WTC11 (cell line): ENCODE data around the gene MFAP3. TPM values are rescaled to one million over a fixed set of nuclear protein-coding genes. Genes with fewer than 3 reads are reported as not detected.

ENCODE experiments used
- ATAC-seq: fragments of 200-7000 bp; cut with Tn5 transposase; 2 replicates; pipeline ENCODE4 v1.10.0; 2021; ENCODE audit warnings: mild to moderate bottlenecking, moderate library complexity
- CTCF ChIA-PET: fragments of 300-600 bp; sonication (Branson Sonifier 250); formaldehyde crosslinking; loops from one replicate; lab custom pipeline; 2021; ENCODE audit warnings: antibody characterized with exemption; lab: Charles Lee
- POLR2A ChIA-PET: fragments of 350-600 bp; sonication (Branson Sonifier 250); formaldehyde crosslinking; loops from one replicate; lab custom pipeline; 2021; ENCODE audit warnings: antibody characterized with exemption; lab: Charles Lee
- DNase-seq: peaks from one replicate; pipeline ENCODE4 v3.0.0; 2021; ENCODE audit warnings: low spot score
- H3K27ac Mint-ChIP-seq: 2 replicates; pipeline ENCODE4 v1.8.0; 2021; ENCODE audit warnings: mixed read lengths
- H3K27me3 Mint-ChIP-seq: 2 replicates; pipeline ENCODE4 v1.8.0; 2021; ENCODE audit warnings: low read depth, mild to moderate bottlenecking, moderate library complexity, mixed read lengths
- H3K36me3 Mint-ChIP-seq: 2 replicates; pipeline ENCODE4 v1.8.0; 2021; ENCODE audit warnings: mixed read lengths
- H3K4me1 Mint-ChIP-seq: 2 replicates; pipeline ENCODE4 v1.8.0; 2022; ENCODE audit warnings: mixed read lengths
- H3K4me3 Mint-ChIP-seq: 2 replicates; pipeline ENCODE4 v1.8.0; 2021; ENCODE audit warnings: mild to moderate bottlenecking, moderate library complexity, mixed read lengths
- H3K9me3 Mint-ChIP-seq: 2 replicates; pipeline ENCODE4 v1.8.0; 2021; ENCODE audit warnings: mixed read lengths
- ARID4B ChIP-seq: sonication (generic); formaldehyde crosslinking; IDR thresholded peaks from 2 replicates; pipeline ENCODE4 v1.8.0; 2023; ENCODE audit warnings: missing genetic modification reagents, mild to moderate bottlenecking, borderline replicate concordance
- ATF1 ChIP-seq: sonication (generic); formaldehyde crosslinking; IDR thresholded peaks from 2 replicates; pipeline ENCODE4 v1.8.1; 2023; ENCODE audit warnings: mild to moderate bottlenecking, moderate library complexity, missing genetic modification reagents
- CREM ChIP-seq: sonication (generic); formaldehyde crosslinking; IDR thresholded peaks from 2 replicates; pipeline ENCODE4 v1.8.1; 2022; ENCODE audit warnings: mild to moderate bottlenecking, missing genetic modification reagents, moderate library complexity
- EMX1 ChIP-seq: fragments of 250-450 bp; sonication (Bioruptor Pico); IDR thresholded peaks from 2 replicates; pipeline ENCODE4 v1.8.0; 2021; ENCODE audit warnings: mild to moderate bottlenecking
- FOXP4 ChIP-seq: sonication (generic); formaldehyde crosslinking; IDR thresholded peaks from 2 replicates; pipeline ENCODE4 v1.8.0; 2022; ENCODE audit warnings: mild to moderate bottlenecking, missing genetic modification reagents
- GABPB1 ChIP-seq: sonication (generic); formaldehyde crosslinking; IDR thresholded peaks from 2 replicates; pipeline ENCODE4 v1.8.1; 2023; ENCODE audit warnings: mild to moderate bottlenecking, missing genetic modification reagents
- HMGA2 ChIP-seq: fragments of 250-450 bp; sonication (Bioruptor Pico); IDR thresholded peaks from 2 replicates; pipeline ENCODE4 v1.4.0; 2021; ENCODE audit warnings: mild to moderate bottlenecking, moderate library complexity
- HMGXB4 ChIP-seq: sonication (generic); formaldehyde crosslinking; IDR thresholded peaks from 2 replicates; pipeline ENCODE4 v1.8.1; 2023; ENCODE audit warnings: mild to moderate bottlenecking, moderate library complexity, missing genetic modification reagents
- RORB ChIP-seq: fragments of 250-450 bp; sonication (Bioruptor Pico); IDR thresholded peaks from 2 replicates; pipeline ENCODE4 v1.9.0; 2021; ENCODE audit warnings: mild to moderate bottlenecking
- SMAD3 ChIP-seq: sonication (generic); formaldehyde crosslinking; IDR thresholded peaks from 2 replicates; pipeline ENCODE4 v1.8.0; 2022; ENCODE audit warnings: missing genetic modification reagents, mild to moderate bottlenecking, borderline replicate concordance
- SMAD4 ChIP-seq: sonication (generic); formaldehyde crosslinking; IDR thresholded peaks from 2 replicates; pipeline ENCODE4 v1.8.0; 2022; ENCODE audit warnings: mild to moderate bottlenecking, missing genetic modification reagents
- TEAD4 ChIP-seq: sonication (generic); formaldehyde crosslinking; IDR thresholded peaks from 2 replicates; pipeline ENCODE4 v1.8.0; 2022; ENCODE audit warnings: mild to moderate bottlenecking, missing genetic modification reagents
- ZBTB21 ChIP-seq: sonication (generic); formaldehyde crosslinking; IDR thresholded peaks from 2 replicates; pipeline ENCODE4 v1.8.1; 2023; ENCODE audit warnings: mild to moderate bottlenecking, missing genetic modification reagents, borderline replicate concordance
- ZMAT4 ChIP-seq: fragments of 250-450 bp; sonication (Bioruptor Pico); IDR thresholded peaks from 2 replicates; pipeline ENCODE4 v1.9.0; 2021; ENCODE audit warnings: mild to moderate bottlenecking
- ZNF416 ChIP-seq: fragments of 250-450 bp; sonication (Bioruptor Pico); IDR thresholded peaks from 2 replicates; pipeline ENCODE4 v1.9.0; 2021; ENCODE audit warnings: mild to moderate bottlenecking, inconsistent platforms
- ZNF423 ChIP-seq: fragments of 250-450 bp; sonication (Bioruptor Pico); IDR thresholded peaks from 2 replicates; pipeline ENCODE4 v2.1.2; 2022; ENCODE audit warnings: mild to moderate bottlenecking, moderate library complexity
- ZNF512 ChIP-seq: sonication (generic); formaldehyde crosslinking; IDR thresholded peaks from 2 replicates; pipeline ENCODE4 v1.8.1; 2022; ENCODE audit warnings: missing genetic modification reagents, borderline replicate concordance
- total RNA-seq: library from RNA; stranded (reverse); gene quantifications from 3 replicates; pipeline ENCODE4 v1.2.3, GENCODE V29; 2021
- TF ChIP-seq, protein P1 (sequence below): fragments of 250-450 bp; sonication (Bioruptor Pico); IDR thresholded peaks from 2 replicates; pipeline ENCODE4 v2.1.2; 2022; ENCODE audit warnings: mild to moderate bottlenecking, moderate library complexity
- TF ChIP-seq, protein P2 (sequence below): fragments of 250-450 bp; sonication (Bioruptor Pico); conservative IDR thresholded peaks from 2 replicates; pipeline ENCODE4 v1.9.0; 2021; ENCODE audit warnings: mild to moderate bottlenecking
- TF ChIP-seq, protein P3 (sequence below): fragments of 250-450 bp; sonication (Bioruptor Pico); IDR thresholded peaks from 2 replicates; pipeline ENCODE4 v1.9.0; 2021; ENCODE audit warnings: mild to moderate bottlenecking

MFAP3 gene
- total RNA-seq, 1 experiment from 2014 or later = 20.0 TPM

DNA sequence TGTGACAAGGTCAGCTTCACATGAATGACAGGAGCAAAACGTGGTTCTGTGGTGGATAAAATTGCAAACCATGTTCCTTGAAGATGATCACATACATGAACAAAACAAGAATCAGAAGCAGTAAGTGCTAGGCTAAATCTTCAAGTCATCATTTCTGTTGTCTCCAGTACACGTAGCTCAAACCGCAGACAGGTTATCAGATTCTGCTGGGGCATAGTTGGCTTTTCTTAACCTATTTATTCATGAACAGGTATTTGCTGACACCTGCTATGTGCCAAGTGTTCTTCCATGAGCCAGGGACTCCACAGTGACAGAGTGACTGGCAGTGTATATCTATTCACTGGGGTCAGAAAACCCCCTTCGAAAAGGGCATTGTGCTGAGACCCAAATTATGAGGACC lies 20.8 kb downstream of the MFAP3 start:
- TF ChIP-seq SMAD4 (CRISPR knock-in tag) = no peak
- TF ChIP-seq FOXP4 = no peak
- TF ChIP-seq, protein P1, sequence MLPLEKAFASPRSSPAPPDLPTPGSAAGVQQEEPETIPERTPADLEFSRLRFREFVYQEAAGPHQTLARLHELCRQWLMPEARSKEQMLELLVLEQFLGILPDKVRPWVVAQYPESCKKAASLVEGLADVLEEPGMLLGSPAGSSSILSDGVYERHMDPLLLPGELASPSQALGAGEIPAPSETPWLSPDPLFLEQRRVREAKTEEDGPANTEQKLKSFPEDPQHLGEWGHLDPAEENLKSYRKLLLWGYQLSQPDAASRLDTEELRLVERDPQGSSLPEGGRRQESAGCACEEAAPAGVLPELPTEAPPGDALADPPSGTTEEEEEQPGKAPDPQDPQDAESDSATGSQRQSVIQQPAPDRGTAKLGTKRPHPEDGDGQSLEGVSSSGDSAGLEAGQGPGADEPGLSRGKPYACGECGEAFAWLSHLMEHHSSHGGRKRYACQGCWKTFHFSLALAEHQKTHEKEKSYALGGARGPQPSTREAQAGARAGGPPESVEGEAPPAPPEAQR (CRISPR knock-in tag) = no peak
- TF ChIP-seq HMGXB4 (CRISPR knock-in tag) = no peak
- no peak for TF ChIP-seq CREM (CRISPR knock-in tag)
- no peak for TF ChIP-seq ARID4B (CRISPR knock-in tag)
- no peak for TF ChIP-seq ZNF416 (CRISPR knock-in tag)
- no peak for TF ChIP-seq ZMAT4 (CRISPR knock-in tag)
- TF ChIP-seq ZBTB21 (CRISPR knock-in tag) = no peak
- no peak for TF ChIP-seq GABPB1
- TF ChIP-seq, protein P2, sequence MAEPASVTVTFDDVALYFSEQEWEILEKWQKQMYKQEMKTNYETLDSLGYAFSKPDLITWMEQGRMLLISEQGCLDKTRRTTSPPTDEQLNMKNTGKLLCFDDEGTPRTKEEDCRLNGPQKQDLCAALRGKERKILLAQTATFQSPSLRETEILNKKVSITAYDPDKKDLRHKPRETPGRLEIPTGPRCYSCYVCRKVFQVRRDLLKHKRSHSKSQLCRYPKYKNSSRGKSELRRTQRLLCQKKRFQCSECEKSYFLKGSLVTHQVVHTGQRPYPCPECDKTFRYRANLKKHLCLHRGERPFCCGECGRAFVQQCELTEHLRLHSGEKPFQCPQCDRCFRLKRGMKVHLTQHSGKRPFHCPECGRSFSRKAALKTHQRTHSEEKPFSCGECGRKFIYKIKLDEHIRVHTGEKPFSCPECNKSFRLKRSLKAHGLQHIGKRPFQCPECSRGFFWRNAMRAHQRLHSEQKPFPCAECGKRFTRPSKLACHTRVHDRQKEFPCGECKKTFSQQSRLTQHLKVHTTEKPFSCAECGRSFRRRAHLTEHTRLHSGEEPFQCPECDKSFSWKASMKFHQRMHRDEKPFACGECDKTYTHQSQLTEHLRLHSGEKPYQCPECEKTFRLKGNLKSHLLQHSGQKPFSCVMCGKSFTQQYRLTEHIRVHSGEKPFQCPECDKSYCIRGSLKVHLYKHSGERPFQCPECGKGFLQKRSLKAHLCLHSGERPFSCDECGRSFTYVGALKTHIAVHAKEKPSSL (CRISPR knock-in tag) = no peak
- TF ChIP-seq SMAD3 (CRISPR knock-in tag) = no peak
- no peak for TF ChIP-seq ZNF423 (CRISPR knock-in tag)
- no peak for TF ChIP-seq HMGA2
- TF ChIP-seq EMX1 = no peak
- no peak for TF ChIP-seq ATF1 (CRISPR knock-in tag)
- TF ChIP-seq RORB = no peak
- no peak for TF ChIP-seq TEAD4
- TF ChIP-seq, protein P3, sequence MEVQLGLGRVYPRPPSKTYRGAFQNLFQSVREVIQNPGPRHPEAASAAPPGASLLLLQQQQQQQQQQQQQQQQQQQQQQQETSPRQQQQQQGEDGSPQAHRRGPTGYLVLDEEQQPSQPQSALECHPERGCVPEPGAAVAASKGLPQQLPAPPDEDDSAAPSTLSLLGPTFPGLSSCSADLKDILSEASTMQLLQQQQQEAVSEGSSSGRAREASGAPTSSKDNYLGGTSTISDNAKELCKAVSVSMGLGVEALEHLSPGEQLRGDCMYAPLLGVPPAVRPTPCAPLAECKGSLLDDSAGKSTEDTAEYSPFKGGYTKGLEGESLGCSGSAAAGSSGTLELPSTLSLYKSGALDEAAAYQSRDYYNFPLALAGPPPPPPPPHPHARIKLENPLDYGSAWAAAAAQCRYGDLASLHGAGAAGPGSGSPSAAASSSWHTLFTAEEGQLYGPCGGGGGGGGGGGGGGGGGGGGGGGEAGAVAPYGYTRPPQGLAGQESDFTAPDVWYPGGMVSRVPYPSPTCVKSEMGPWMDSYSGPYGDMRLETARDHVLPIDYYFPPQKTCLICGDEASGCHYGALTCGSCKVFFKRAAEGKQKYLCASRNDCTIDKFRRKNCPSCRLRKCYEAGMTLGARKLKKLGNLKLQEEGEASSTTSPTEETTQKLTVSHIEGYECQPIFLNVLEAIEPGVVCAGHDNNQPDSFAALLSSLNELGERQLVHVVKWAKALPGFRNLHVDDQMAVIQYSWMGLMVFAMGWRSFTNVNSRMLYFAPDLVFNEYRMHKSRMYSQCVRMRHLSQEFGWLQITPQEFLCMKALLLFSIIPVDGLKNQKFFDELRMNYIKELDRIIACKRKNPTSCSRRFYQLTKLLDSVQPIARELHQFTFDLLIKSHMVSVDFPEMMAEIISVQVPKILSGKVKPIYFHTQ (CRISPR knock-in tag) = no peak
- TF ChIP-seq ZNF512 = no peak
- Mint-ChIP-seq H3K27ac (no peak overlapping the region), H3K36me3 (peaks cover 2% of the 10 kb centered on the region; the same call in 1 of the 2 replicates), H3K4me3 (no peak overlapping the region), H3K27me3 (peaks cover 3% of the 10 kb centered on the region; the same call in 1 of the 2 replicates), H3K4me1 (peaks cover 18% of the 10 kb centered on the region), H3K9me3 (no peaks in the 10 kb centered on the region)
- POLR2A ChIA-PET = interaction anchor here (0.6 to 1.2 kb wide), 2 partner anchors 39 to 85 kb away, joined by 4 to 8 read pairs; no protein-coding TSS in a partner anchor
- ATAC-seq (no peak), DNase-seq (no peak)
- CTCF ChIA-PET = interaction anchor here (1.0 to 2.6 kb wide), 5 partner anchors 8 to 130 kb away, joined by 3 to 11 read pairs (median 9); partner anchors contain the start of gene GALNT10
